Trophoblast cell (in vitro differentiated cells and primary cell): Measurements from ENCODE around the gene GPN3. TPM values are rescaled to one million over a fixed set of nuclear protein-coding genes. Genes with fewer than 3 reads are reported as not detected.

Experiments
- DNase-seq, 2 donors: peaks; one replicate each; pipeline ENCODE4 v3.0.0-alpha.2; 2016
- H2AFZ ChIP-seq: 2 replicates; pipeline ENCODE4 v1.6.1; 2013; ENCODE audit warnings: low read length, moderate library complexity, mild to moderate bottlenecking; ENCODE audit not compliant: insufficient read depth, poor library complexity
- H2AK5ac ChIP-seq: 2 replicates; pipeline ENCODE4 v1.6.1; 2013; ENCODE audit warnings: mild to moderate bottlenecking, low read length
- H2BK120ac ChIP-seq: 2 replicates; pipeline ENCODE4 v1.6.1; 2013; ENCODE audit warnings: low read length, mild to moderate bottlenecking, moderate library complexity; ENCODE audit not compliant: insufficient read depth, poor library complexity
- H2BK12ac ChIP-seq: 2 replicates; pipeline ENCODE4 v1.6.1; 2013; ENCODE audit warnings: mild to moderate bottlenecking, low read length, moderate library complexity
- H2BK5ac ChIP-seq: 2 replicates; pipeline ENCODE4 v1.6.1; 2013; ENCODE audit warnings: low read length, low read depth, moderate library complexity, mild to moderate bottlenecking; ENCODE audit not compliant: poor library complexity
- H3K14ac ChIP-seq: 2 replicates; pipeline ENCODE4 v1.6.1; 2013; ENCODE audit warnings: mild to moderate bottlenecking, low read length
- H3K18ac ChIP-seq: 2 replicates; pipeline ENCODE4 v1.6.1; 2013; ENCODE audit warnings: mild to moderate bottlenecking, low read length
- H3K23ac ChIP-seq: 2 replicates; pipeline ENCODE4 v1.6.1; 2013; ENCODE audit warnings: low read length
- H3K27ac ChIP-seq: 2 replicates; pipeline ENCODE4 v1.5.1; 2013; ENCODE audit warnings: low read depth, mild to moderate bottlenecking, inconsistent platforms, low read length, moderate library complexity
- H3K27me3 ChIP-seq: 2 replicates; pipeline ENCODE4 v1.6.1; 2013; ENCODE audit warnings: inconsistent platforms, mild to moderate bottlenecking, low read length, moderate library complexity; ENCODE audit not compliant: insufficient read depth
- H3K36me3 ChIP-seq, 2 experiments: 1 replicate in 1 of 2; 2 replicates in 1 of 2; pipeline ENCODE4 v1.6.1; 2013; ENCODE audit warnings: low read length in 2 of 2, mild to moderate bottlenecking in 2 of 2, moderate library complexity in 1 of 2; ENCODE audit not compliant: insufficient read depth in 2 of 2, control insufficient read depth in 1 of 2
- H3K4ac ChIP-seq: 2 replicates; pipeline ENCODE4 v1.6.1; 2013; ENCODE audit warnings: low read depth, mild to moderate bottlenecking, low read length, moderate library complexity
- H3K4me1 ChIP-seq, 2 experiments: 1 replicate in 1 of 2; 2 replicates in 1 of 2; pipeline ENCODE4 v1.6.1; 2013; ENCODE audit warnings: low read length in 2 of 2, mild to moderate bottlenecking in 2 of 2, moderate library complexity in 1 of 2; ENCODE audit not compliant: insufficient read depth in 2 of 2, control insufficient read depth in 1 of 2
- H3K4me2 ChIP-seq: 2 replicates; pipeline ENCODE4 v1.6.1; 2013; ENCODE audit warnings: inconsistent platforms, mild to moderate bottlenecking, low read length, moderate library complexity
- H3K4me3 ChIP-seq: 2 replicates; pipeline ENCODE4 v1.5.1; 2013; ENCODE audit warnings: mild to moderate bottlenecking, low read depth, low read length, inconsistent platforms
- H3K79me1 ChIP-seq: one replicate; pipeline ENCODE4 v1.6.1; 2013; ENCODE audit warnings: low read length
- H3K79me2 ChIP-seq: 2 replicates; pipeline ENCODE4 v1.6.1; 2013; ENCODE audit warnings: low read length, mild to moderate bottlenecking; ENCODE audit not compliant: control insufficient read depth, insufficient read depth, poor library complexity
- H3K9ac ChIP-seq: 2 replicates; pipeline ENCODE4 v1.6.1; 2013; ENCODE audit warnings: mild to moderate bottlenecking, low read length
- H3K9me3 ChIP-seq: 2 replicates; pipeline ENCODE4 v1.6.1; 2013; ENCODE audit warnings: low read depth, mild to moderate bottlenecking, control low read depth, inconsistent platforms, low read length; ENCODE audit not compliant: insufficient read depth
- H4K12ac ChIP-seq: 2 replicates; pipeline ENCODE4 v1.6.1; 2013; ENCODE audit warnings: low read depth, mild to moderate bottlenecking, low read length, moderate library complexity
- H4K8ac ChIP-seq: 2 replicates; pipeline ENCODE4 v1.6.1; 2013; ENCODE audit warnings: low read depth, mild to moderate bottlenecking, low read length, moderate library complexity
- H4K91ac ChIP-seq: one replicate; pipeline ENCODE4 v1.6.1; 2013; ENCODE audit warnings: low read depth, mild to moderate bottlenecking, low read length, moderate library complexity
- WGBS: extraction: QIAGEN DNeasy Blood & Tissue Kit; methylation state at CpG from one replicate; pipeline ENCODE4 v1.1.7; 2013; ENCODE audit warnings: missing lambda C conversion rate; ENCODE audit not compliant: insufficient read length, insufficient coverage; ENCODE audit errors: extremely low coverage; 5-methylcytosine and 5-hydroxymethylcytosine counted together
- polyA plus RNA-seq: library from polyadenylated mRNA; stranded (reverse); fragments of 200-250 nt; gene quantifications from 2 replicates; pipeline ENCODE4 v1.2.3, GENCODE V29; 2013

The GPN3 gene
- polyA plus RNA-seq: 26.1 TPM in 2 replicates

- Histone ChIP-seq H2BK5ac (no peak within 1 kb of the TSS), H3K4me2 (peak within 1 kb of the TSS; percentile 97), H3K27ac (peak within 1 kb of the TSS; percentile 30), H3K79me1 (peaks cover 3% of the 10 kb centered on the region), H3K23ac (no peak within 1 kb of the TSS), H4K12ac (peak within 1 kb of the TSS; percentile 46), H3K36me3 (peaks cover 2 to 9% of the 10 kb centered on the region in 2 experiments), H3K18ac (peak within 1 kb of the TSS; percentile 74), H3K4me3 (peak within 1 kb of the TSS; percentile 90), H2AFZ (peak within 1 kb of the TSS; percentile 74), H4K8ac (peak within 1 kb of the TSS; percentile 79), H3K14ac (peak within 1 kb of the TSS; percentile 63), H3K27me3 (no peaks in the 10 kb centered on the region), H2AK5ac (no peak within 1 kb of the TSS), H3K4me1 (peaks cover 2 to 3% of the 10 kb centered on the region in 2 experiments), H3K4ac (peak within 1 kb of the TSS; percentile 58), H2BK12ac (no peak within 1 kb of the TSS), H3K9ac (peak within 1 kb of the TSS; percentile 90), H4K91ac (peak within 1 kb of the TSS; percentile 42), H2BK120ac (no peak within 1 kb of the TSS), H3K79me2 (no peaks in the 10 kb centered on the region), H3K9me3 (no peaks in the 10 kb centered on the region)
- WGBS: no CpG with 5 or more reads among the region's 78 CpGs
- peak; percentile 98 to 100 for DNase-seq
Measured at GRCh38 chr12:110468214-110469048, at the start of gene GPN3, which contains the start of gene FAM216A. Gene GPN3, minus strand, starts transcription at chr12:110468257. Its CDS starts 54 bp downstream, at chr12:110468203. Gene FAM216A, plus strand, starts transcription at chr12:110468845. Its CDS starts 31 bp downstream, at chr12:110468876.

GRCh38 chr12:110516995-110517394 lies 48.9 kb upstream of the GPN3 start:
- H3K27ac ChIP-seq: no peak overlapping the region
- no CpG with 5 or more reads among the region's 3 CpGs for WGBS

GRCh38 chr12:110514363-110514762 lies 46.3 kb upstream of the GPN3 start:
- no peak overlapping the region for H3K4me2 ChIP-seq
- no peak overlapping the region for H4K91ac ChIP-seq
- no peaks in the 10 kb centered on the region for H3K9me3 ChIP-seq
- no CpG with 5 or more reads among the region's 1 CpG for WGBS
- H2BK5ac ChIP-seq: no peak overlapping the region
- H4K8ac ChIP-seq: no peak overlapping the region
- no peak overlapping the region for H3K4ac ChIP-seq
- H3K27ac ChIP-seq: no peak overlapping the region
- no peak for DNase-seq
- no peak overlapping the region for H3K23ac ChIP-seq
- H3K79me2 ChIP-seq: no peaks in the 10 kb centered on the region
- H4K12ac ChIP-seq: no peak overlapping the region
- no peaks in the 10 kb centered on the region for H3K27me3 ChIP-seq
- no peaks in the 10 kb centered on the region for H3K36me3 ChIP-seq
- no peak overlapping the region for H2AK5ac ChIP-seq
- no peak overlapping the region for H2BK12ac ChIP-seq
- H3K79me1 ChIP-seq: no peaks in the 10 kb centered on the region
- H3K18ac ChIP-seq: no peak overlapping the region
- no peaks in the 10 kb centered on the region for H3K4me1 ChIP-seq
- H3K14ac ChIP-seq: no peak overlapping the region
- no peak overlapping the region for H2AFZ ChIP-seq
- H3K9ac ChIP-seq: no peak overlapping the region
- no peak overlapping the region for H3K4me3 ChIP-seq
- H2BK120ac ChIP-seq: no peak overlapping the region

More at GRCh38 chr12:110516995-110517394, 48.9 kb upstream of the GPN3 start:
- no peaks in the 10 kb centered on the region for H3K4me1 ChIP-seq
- no peaks in the 10 kb centered on the region for H3K36me3 ChIP-seq
- no peak overlapping the region for H3K18ac ChIP-seq
- no peak overlapping the region for H2AFZ ChIP-seq
- no peak overlapping the region for H3K9ac ChIP-seq
- no peaks in the 10 kb centered on the region for H3K79me2 ChIP-seq
- no peak overlapping the region for H2BK120ac ChIP-seq
- DNase-seq: no peak
- H3K4me3 ChIP-seq: no peak overlapping the region
- no peak overlapping the region for H3K14ac ChIP-seq
- H3K9me3 ChIP-seq: no peaks in the 10 kb centered on the region
- H4K12ac ChIP-seq: no peak overlapping the region
- no peak overlapping the region for H2BK12ac ChIP-seq
- H3K27me3 ChIP-seq: no peaks in the 10 kb centered on the region
- H4K91ac ChIP-seq: no peak overlapping the region
- H3K79me1 ChIP-seq: no peaks in the 10 kb centered on the region
- no peak overlapping the region for H3K4me2 ChIP-seq
- H4K8ac ChIP-seq: no peak overlapping the region
- no peak overlapping the region for H2BK5ac ChIP-seq
- H2AK5ac ChIP-seq: no peak overlapping the region
- H3K4ac ChIP-seq: no peak overlapping the region
- H3K23ac ChIP-seq: no peak overlapping the region

DNA sequence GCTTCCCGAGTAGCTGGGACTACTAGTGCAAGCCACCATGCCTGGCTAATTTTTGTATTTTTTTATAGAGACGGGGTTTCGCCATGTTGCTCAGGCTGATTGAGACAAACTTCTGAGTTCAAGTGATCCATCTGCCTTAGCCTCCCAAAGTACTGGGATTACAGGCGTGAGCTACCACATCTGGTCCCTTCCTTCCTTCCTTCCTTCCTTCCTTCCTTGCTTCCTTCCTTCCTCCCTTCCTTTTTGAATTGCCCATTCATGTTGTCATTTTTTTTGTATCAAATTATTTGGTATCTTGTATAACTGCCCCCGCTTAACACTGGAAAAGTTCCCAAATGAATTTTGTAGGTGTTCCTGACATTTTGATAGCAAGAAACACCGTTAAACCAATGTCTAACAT lies 45.8 kb upstream of the GPN3 start:
- Histone ChIP-seq H4K8ac (no peak overlapping the region), H3K4me2 (no peak overlapping the region), H3K79me2 (no peaks in the 10 kb centered on the region), H3K14ac (no peak overlapping the region), H3K23ac (no peak overlapping the region), H3K4me3 (no peak overlapping the region), H3K18ac (no peak overlapping the region), H2BK120ac (no peak overlapping the region), H4K91ac (no peak overlapping the region), H3K27me3 (no peaks in the 10 kb centered on the region), H3K9ac (no peak overlapping the region), H3K27ac (no peak overlapping the region), H3K9me3 (no peaks in the 10 kb centered on the region), H3K4me1 (no peaks in the 10 kb centered on the region), H2BK5ac (no peak overlapping the region), H4K12ac (no peak overlapping the region), H2AFZ (no peak overlapping the region), H3K79me1 (no peaks in the 10 kb centered on the region), H2BK12ac (no peak overlapping the region), H3K4ac (no peak overlapping the region), H3K36me3 (no peaks in the 10 kb centered on the region), H2AK5ac (no peak overlapping the region)
- WGBS: no CpG with 5 or more reads among the region's 6 CpGs
- no peak for DNase-seq
